Gastrocnemius medialis (tissue), 4 donors: ENCODE results near the gene CPVL. TPM values are rescaled to one million over a fixed set of nuclear protein-coding genes. Genes with fewer than 3 reads are reported as not detected.

ENCODE experiments used
- ATAC-seq, 2 donors: fragments of 150-250 bp; one replicate each; pipeline ENCODE4 v1.9.1; 2016
- DNase-seq, 2 donors: peaks; one replicate each; pipeline ENCODE4 v3.0.0-alpha.2; 2019
- H3K27ac ChIP-seq, 4 donors: fragments of 200-600 bp; sonication (generic); 1 replicate in 1 of 4; 2 replicates in 3 of 4; pipeline ENCODE4 v1.5.1; 2016 to 2018; ENCODE audit warnings: mild to moderate bottlenecking in 2 of 4, moderate library complexity in 1 of 4
- H3K27me3 ChIP-seq, 3 donors: fragments of 200-600 bp; sonication (generic) in 2 of 3; 1 replicate in 1 of 3; 2 replicates in 2 of 3; pipeline versions ENCODE4 v1.5.1 to v1.6.0; 2016 to 2019; ENCODE audit warnings: mild to moderate bottlenecking in 1 of 3, moderate library complexity in 1 of 3
- H3K36me3 ChIP-seq, 2 donors: fragments of 200-600 bp; sonication (generic) in 1 of 2; one replicate each; pipeline ENCODE4 v1.5.1; 2017 to 2018
- H3K4me1 ChIP-seq, 2 donors: fragments of 200-600 bp; sonication (generic) in 1 of 2; one replicate each; pipeline ENCODE4 v1.5.1; 2016 to 2017; ENCODE audit warnings: mild to moderate bottlenecking in 2 of 2
- H3K4me3 ChIP-seq, 4 donors: fragments of 200-600 bp; sonication (generic) in 3 of 4; 1 replicate in 1 of 4; 2 replicates in 3 of 4; pipeline ENCODE4 v1.5.1; 2016 to 2019; ENCODE audit warnings: mild to moderate bottlenecking in 2 of 4
- H3K9me3 ChIP-seq, 3 donors: fragments of 200-600 bp; sonication (generic) in 2 of 3; 1 replicate in 1 of 3; 2 replicates in 2 of 3; pipeline ENCODE4 v1.5.1; 2016 to 2019
- POLR2A ChIP-seq, 2 donors: fragments of 450-650 bp; IDR thresholded peaks; one replicate each; pipeline ENCODE4 v1.6.1; 2017; ENCODE audit warnings: antibody characterized with exemption in 2 of 2, mild to moderate bottlenecking in 2 of 2, moderate library complexity in 2 of 2
- in situ Hi-C, 4 donors: fragments of 200-750 bp; cut with MboI; loops; one replicate each; pipeline versions ENCODE4 v1.15.0 to v1.8.0; 2017; ENCODE audit warnings: low sequenced_read_pairs in 4 of 4
- intact Hi-C: fragments of 100-400 bp; cut with DNase I; formaldehyde crosslinking; loops from one replicate; pipeline ENCODE4 v1.15.1; 2023; ENCODE audit warnings: low total_unique reads
- total RNA-seq, 4 donors: library from RNA; depleted of rRNA; stranded (reverse); fragments of >200 nt; gene quantifications; one replicate each; pipeline versions ENCODE4 v1.1.0 to v1.2.3, GENCODE V29; 2016
- TF ChIP-seq, protein P1 (sequence below), 5 experiments: fragments of 450-650 bp in 3 of 5; fragments of 200-600 bp in 2 of 5; sonication (generic) in 2 of 5; IDR thresholded peaks in 4 of 5; conservative IDR thresholded peaks in 1 of 5; 1 replicate in 4 of 5; 2 replicates in 1 of 5; pipeline ENCODE4 v1.5.1; 2016 to 2019; ENCODE audit warnings: antibody characterized with exemption in 5 of 5, mild to moderate bottlenecking in 3 of 5, moderate library complexity in 3 of 5

CPVL gene
- total RNA-seq, 4 donors from 2014 or later: 5.6 to 11.8 (median 6.2) TPM

DNA sequence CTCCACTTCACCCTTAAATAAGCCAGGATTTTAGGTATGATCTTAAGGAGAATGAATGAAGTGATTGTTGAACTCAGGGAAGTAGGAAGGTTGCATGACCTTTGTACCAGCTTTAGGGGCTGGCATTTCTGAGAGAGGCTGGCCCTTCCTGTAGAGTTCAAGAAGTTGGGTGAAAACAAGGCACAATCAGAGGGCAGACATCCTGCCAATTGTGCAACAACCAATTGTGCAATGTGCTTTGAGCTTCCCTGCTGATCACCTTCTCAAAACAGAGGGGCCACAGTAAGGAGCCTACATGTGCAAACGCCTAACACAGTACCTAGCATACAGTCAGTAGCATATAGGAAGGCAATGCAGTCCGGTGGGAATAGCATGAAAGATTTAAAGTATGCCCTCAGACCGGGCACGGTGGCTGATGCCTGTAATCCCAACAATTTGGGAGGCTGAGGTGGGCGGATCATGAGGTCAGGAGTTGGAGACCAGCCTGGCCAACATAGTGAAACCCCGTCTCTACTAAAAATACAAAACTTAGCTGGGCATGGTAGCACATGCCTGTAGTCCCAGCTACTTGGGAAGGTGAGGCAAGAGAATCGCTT, 5.4 kb downstream of the CPVL start:
- Histone ChIP-seq H3K27ac (no peak overlapping the region), H3K36me3 (no peaks in the 10 kb centered on the region), H3K9me3 (no peaks in the 10 kb centered on the region), H3K4me1 (no peaks in the 10 kb centered on the region), H3K4me3 (no peak overlapping the region), H3K27me3 (no peaks in the 10 kb centered on the region)
- intact Hi-C loops: no loop called here
- no peak for TF ChIP-seq POLR2A (IDR thresholded peaks at IDR 0.05)
- TF ChIP-seq, protein P1, sequence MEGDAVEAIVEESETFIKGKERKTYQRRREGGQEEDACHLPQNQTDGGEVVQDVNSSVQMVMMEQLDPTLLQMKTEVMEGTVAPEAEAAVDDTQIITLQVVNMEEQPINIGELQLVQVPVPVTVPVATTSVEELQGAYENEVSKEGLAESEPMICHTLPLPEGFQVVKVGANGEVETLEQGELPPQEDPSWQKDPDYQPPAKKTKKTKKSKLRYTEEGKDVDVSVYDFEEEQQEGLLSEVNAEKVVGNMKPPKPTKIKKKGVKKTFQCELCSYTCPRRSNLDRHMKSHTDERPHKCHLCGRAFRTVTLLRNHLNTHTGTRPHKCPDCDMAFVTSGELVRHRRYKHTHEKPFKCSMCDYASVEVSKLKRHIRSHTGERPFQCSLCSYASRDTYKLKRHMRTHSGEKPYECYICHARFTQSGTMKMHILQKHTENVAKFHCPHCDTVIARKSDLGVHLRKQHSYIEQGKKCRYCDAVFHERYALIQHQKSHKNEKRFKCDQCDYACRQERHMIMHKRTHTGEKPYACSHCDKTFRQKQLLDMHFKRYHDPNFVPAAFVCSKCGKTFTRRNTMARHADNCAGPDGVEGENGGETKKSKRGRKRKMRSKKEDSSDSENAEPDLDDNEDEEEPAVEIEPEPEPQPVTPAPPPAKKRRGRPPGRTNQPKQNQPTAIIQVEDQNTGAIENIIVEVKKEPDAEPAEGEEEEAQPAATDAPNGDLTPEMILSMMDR (IDR thresholded peaks at IDR 0.05 in 4 of 5, conservative IDR thresholded peaks at IDR 0.05 in 1 of 5): no peak
- in situ Hi-C loops: no loop called here
- ATAC-seq (no peak), DNase-seq (peak; percentile 6 to 27)

DNA sequence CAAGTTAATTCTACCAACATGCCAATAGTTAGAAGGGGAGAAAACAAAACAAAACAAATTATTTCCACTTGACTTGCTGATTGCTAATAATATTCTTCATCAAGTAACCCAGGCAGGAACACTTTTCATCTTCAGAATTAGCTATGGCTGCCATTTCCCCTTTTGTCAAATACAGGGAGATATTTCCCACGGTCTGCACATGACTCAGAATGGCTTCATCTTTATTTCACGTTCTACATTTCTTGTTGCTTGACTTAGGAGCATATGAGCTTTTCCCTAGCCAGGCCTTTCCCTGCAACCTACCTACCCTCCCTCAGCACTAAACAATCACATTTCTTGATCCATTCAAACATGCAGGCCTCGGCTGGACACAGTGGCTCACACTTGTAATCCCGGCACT, 6.5 kb downstream of the CPVL start:
- no peak for DNase-seq
- no peaks in the 10 kb centered on the region for H3K9me3 ChIP-seq
- no peak overlapping the region for H3K27ac ChIP-seq
- peak in 1 of 2 donors; percentile 24 for ATAC-seq
- no peaks in the 10 kb centered on the region for H3K36me3 ChIP-seq
- no peaks in the 10 kb centered on the region for H3K4me1 ChIP-seq
- TF ChIP-seq POLR2A (IDR thresholded peaks at IDR 0.05): no peak
- TF ChIP-seq, protein P1 (IDR thresholded peaks at IDR 0.05 in 4 of 5, conservative IDR thresholded peaks at IDR 0.05 in 1 of 5): no peak
- intact Hi-C loops (no loop called here), in situ Hi-C loops (no loop called here)
- H3K4me3 ChIP-seq: no peak overlapping the region
- no peaks in the 10 kb centered on the region for H3K27me3 ChIP-seq

DNA sequence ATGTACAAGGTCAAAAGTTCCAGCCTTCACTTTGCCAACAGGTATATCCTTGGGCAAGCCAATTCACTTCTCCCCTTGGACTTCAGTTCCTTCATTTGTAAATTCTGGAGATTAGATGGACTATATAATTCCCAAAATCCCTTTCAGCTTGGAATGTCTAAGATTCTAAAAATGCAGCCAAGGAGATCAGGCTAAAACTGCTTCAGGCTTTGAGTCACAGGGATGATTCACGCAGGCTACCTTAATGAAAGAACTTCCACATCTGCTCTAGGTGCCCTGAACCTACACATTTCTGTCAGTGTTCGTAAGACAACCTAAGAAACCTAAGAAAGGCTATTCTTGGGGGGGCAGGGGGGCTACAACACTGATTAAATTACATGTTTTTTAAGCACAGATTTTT, 7.1 kb downstream of the CPVL start:
- no peaks in the 10 kb centered on the region for H3K4me1 ChIP-seq
- intact Hi-C loops: no loop called here
- DNase-seq (no peak), ATAC-seq (no peak)
- no peak overlapping the region for H3K4me3 ChIP-seq
- in situ Hi-C loops: no loop called here
- no peak overlapping the region for H3K27ac ChIP-seq
- no peaks in the 10 kb centered on the region for H3K36me3 ChIP-seq
- TF ChIP-seq, protein P1 (IDR thresholded peaks at IDR 0.05 in 4 of 5, conservative IDR thresholded peaks at IDR 0.05 in 1 of 5): no peak
- no peak for TF ChIP-seq POLR2A (IDR thresholded peaks at IDR 0.05)
- H3K27me3 ChIP-seq: no peaks in the 10 kb centered on the region
- H3K9me3 ChIP-seq: no peaks in the 10 kb centered on the region

DNA sequence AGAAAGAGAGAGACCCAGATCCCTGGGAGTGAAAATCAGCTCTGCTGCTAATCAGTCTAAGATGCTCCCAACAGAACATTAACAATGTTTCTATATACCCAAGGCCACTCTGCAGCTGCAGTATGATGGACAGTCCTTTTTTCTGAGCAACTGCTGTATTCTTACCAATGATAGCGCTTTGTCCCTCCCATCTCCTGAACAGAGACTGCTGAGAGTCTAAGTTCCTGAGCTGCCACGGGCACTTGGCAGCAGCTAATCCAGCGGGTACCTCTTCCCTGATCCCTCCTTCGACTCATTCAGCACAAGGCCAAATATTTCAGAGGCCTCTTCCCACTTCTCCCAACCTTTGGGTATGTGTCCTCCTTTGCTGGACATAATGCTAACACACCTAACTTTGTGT, 7.7 kb downstream of the CPVL start:
- H3K27me3 ChIP-seq: no peaks in the 10 kb centered on the region
- H3K36me3 ChIP-seq: no peaks in the 10 kb centered on the region
- DNase-seq: no peak
- intact Hi-C loops: no loop called here
- in situ Hi-C loops: no loop called here
- TF ChIP-seq POLR2A (IDR thresholded peaks at IDR 0.05): no peak
- TF ChIP-seq, protein P1 (IDR thresholded peaks at IDR 0.05 in 4 of 5, conservative IDR thresholded peaks at IDR 0.05 in 1 of 5): no peak
- no peak for ATAC-seq
- H3K9me3 ChIP-seq: no peaks in the 10 kb centered on the region
- H3K27ac ChIP-seq: no peak overlapping the region
- H3K4me3 ChIP-seq: no peak overlapping the region
- H3K4me1 ChIP-seq: no peaks in the 10 kb centered on the region

DNA sequence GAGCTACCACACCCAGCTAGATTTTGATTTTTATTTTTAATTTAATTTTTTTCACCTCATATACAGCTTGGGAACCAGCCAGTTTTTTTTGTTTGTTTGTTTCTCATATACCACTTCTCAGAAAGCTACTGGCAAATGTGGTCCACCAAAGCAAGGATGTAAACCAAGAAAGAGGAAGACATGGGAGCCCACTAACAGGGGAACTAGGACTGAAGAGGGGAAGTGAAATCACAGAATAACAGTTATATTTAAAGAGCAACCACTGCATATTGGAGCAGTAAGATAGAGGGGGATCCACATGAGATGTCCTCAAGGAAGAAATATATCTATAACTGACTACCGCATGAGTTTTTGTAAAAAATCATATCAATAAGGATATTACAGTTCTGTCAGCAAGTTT, 10.5 kb downstream of the CPVL start:
- Histone ChIP-seq H3K36me3 (no peaks in the 10 kb centered on the region), H3K27ac (no peak overlapping the region), H3K4me3 (no peak overlapping the region), H3K9me3 (no peaks in the 10 kb centered on the region), H3K4me1 (no peaks in the 10 kb centered on the region), H3K27me3 (no peaks in the 10 kb centered on the region)
- TF ChIP-seq, protein P1 (IDR thresholded peaks at IDR 0.05 in 4 of 5, conservative IDR thresholded peaks at IDR 0.05 in 1 of 5): no peak
- no peak for TF ChIP-seq POLR2A (IDR thresholded peaks at IDR 0.05)
- intact Hi-C loops (no loop called here), in situ Hi-C loops (no loop called here)
- DNase-seq: no peak
- ATAC-seq: no peak
